Measurements from ENCODE around the gene FHOD3.

Gene FHOD3

GRCh38 chr18:36572135-36572856 is 274.8 kb downstream of the FHOD3 start:
- peak; percentile 71 for DNase-seq (ENCODE audit: low read depth, low spot score)
- peak; percentile 73 for TF ChIP-seq CTCF (IDR thresholded peaks at IDR 0.05; ENCODE audit: low read depth, low read length)
- in situ Hi-C loops (cut with HindIII; ENCODE audit: low sequenced_read_pairs), result no loop called here
- no peak overlapping the region for H3K4me3 ChIP-seq (ENCODE audit: low read depth, low read length)

- in situ Hi-C loops (cut with HindIII; ENCODE audit: low sequenced_read_pairs), result no loop called here
- DNase-seq (ENCODE audit: low read depth, low spot score), result no peak
- TF ChIP-seq CTCF (IDR thresholded peaks at IDR 0.05; ENCODE audit: low read depth, low read length), result no peak
- H3K4me3 ChIP-seq (ENCODE audit: low read depth, low read length), result no peak overlapping the region
Measured at GRCh38 chr18:36576339-36576738, 278.8 kb downstream of the FHOD3 start.

DNA sequence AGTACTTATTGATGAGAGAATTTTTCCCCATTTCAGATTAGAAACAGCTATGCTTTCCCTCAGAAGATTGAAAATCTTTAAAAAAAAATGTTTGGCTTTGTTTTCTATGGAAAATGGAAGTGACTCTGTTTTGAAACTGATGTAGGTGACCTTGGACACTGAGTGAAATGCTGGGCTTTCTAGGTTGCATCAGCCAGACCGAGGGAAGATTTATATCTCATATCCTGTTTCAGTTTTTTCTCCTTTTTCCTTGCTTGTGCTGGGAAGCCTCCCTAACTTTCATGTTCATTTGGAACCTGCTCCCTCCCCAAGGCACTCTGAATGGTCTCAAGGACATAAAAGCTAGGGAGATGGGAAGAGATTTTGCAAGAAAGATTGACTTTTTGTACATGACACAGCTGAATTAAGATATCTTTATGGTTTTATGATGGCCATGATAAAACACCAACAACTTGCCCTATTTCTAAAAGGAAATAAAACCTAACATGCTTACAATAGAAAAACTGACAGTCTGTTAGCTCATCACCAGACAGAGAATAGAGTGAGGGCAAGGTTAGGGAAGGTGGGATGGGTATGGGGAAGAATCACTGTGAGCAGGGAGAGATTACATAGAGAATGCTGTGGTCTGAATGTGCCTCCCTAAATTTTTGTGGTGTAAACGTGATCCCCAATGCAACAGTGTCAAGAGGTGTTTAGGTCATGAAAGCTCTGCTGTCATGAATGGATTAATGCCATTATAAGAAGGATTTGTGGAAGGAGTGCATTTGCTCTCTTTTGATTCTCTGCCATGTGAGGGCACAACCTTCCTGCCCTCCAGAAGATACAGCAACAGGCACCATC is 281.6 kb downstream of the FHOD3 start:
- no peak for TF ChIP-seq CTCF (IDR thresholded peaks at IDR 0.05; ENCODE audit: low read depth, low read length)
- in situ Hi-C loops (cut with HindIII; ENCODE audit: low sequenced_read_pairs), result no loop called here

GRCh38 chr18:36580266-36580665 is 282.8 kb downstream of the FHOD3 start:
- in situ Hi-C loops (cut with HindIII; ENCODE audit: low sequenced_read_pairs), result no loop called here
- no peak for TF ChIP-seq CTCF (IDR thresholded peaks at IDR 0.05; ENCODE audit: low read depth, low read length)
- peak; percentile 38 for DNase-seq (ENCODE audit: low read depth, low spot score)
- no peak overlapping the region for H3K4me3 ChIP-seq (ENCODE audit: low read depth, low read length)

More for the DNA sequence above, 281.6 kb downstream of the FHOD3 start:
- peak; percentile 14 for DNase-seq (ENCODE audit: low read depth, low spot score)
- H3K4me3 ChIP-seq (ENCODE audit: low read depth, low read length), result no peak overlapping the region

DNA sequence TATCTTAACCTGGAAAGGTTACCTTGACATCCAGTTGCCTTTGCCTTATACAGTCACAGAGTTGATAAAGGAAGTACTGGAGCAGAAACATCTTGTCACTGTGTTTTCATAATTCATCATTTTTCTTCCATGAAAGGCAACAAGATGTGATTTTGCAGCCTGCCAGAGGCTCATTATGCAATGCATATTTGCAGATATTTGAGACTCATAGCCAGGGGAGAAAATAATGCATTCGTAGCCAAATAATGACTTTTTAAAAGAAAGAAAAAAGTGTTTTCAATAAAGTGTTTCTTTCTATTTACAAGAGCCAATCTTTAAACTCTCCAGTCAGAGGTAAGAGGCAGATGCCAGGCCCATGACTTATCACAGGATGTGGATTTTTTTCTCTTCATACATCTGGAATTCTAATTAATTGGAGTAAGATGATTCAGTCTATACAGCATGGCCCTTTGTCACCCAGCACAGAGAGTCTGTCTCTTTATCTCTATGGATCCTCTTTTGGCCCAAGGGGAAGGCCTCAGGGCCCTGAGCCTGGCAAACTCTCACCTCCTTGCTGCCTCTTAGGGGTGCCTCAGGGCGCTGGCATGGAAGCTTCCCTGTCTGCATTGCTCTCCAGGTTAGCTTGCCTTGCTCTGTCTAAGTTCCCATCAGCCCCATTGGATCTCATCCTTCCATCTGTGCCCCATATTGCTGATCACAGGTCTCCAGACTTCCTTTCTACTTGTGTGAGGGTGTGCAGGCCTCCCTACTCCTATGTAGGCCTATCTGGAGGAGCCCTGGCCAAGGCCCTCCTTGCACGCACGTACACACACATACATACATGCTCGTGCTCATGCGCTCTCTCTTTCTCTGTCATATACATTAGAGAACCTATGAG is 283.6 kb downstream of the FHOD3 start:
- in situ Hi-C loops (cut with HindIII; ENCODE audit: low sequenced_read_pairs), result no loop called here

More for the DNA sequence above, 283.6 kb downstream of the FHOD3 start:
- DNase-seq (ENCODE audit: low read depth, low spot score), result peak; percentile 35
- no peak for TF ChIP-seq CTCF (IDR thresholded peaks at IDR 0.05; ENCODE audit: low read depth, low read length)
- no peak overlapping the region for H3K4me3 ChIP-seq (ENCODE audit: low read depth, low read length)

All from astrocyte of the spinal cord (primary cell).